HG02943 (cell line): Measurements from ENCODE around the gene MGMT.

Experiments used
- ATAC-seq: cut with Tn5 transposase; IDR thresholded peaks from one replicate; pipeline ENCODE4 v1.9.1; 2021; ENCODE audit warnings: mild to moderate bottlenecking, low read depth, moderate library complexity; ENCODE audit not compliant: unreplicated experiment

MGMT gene

DNA sequence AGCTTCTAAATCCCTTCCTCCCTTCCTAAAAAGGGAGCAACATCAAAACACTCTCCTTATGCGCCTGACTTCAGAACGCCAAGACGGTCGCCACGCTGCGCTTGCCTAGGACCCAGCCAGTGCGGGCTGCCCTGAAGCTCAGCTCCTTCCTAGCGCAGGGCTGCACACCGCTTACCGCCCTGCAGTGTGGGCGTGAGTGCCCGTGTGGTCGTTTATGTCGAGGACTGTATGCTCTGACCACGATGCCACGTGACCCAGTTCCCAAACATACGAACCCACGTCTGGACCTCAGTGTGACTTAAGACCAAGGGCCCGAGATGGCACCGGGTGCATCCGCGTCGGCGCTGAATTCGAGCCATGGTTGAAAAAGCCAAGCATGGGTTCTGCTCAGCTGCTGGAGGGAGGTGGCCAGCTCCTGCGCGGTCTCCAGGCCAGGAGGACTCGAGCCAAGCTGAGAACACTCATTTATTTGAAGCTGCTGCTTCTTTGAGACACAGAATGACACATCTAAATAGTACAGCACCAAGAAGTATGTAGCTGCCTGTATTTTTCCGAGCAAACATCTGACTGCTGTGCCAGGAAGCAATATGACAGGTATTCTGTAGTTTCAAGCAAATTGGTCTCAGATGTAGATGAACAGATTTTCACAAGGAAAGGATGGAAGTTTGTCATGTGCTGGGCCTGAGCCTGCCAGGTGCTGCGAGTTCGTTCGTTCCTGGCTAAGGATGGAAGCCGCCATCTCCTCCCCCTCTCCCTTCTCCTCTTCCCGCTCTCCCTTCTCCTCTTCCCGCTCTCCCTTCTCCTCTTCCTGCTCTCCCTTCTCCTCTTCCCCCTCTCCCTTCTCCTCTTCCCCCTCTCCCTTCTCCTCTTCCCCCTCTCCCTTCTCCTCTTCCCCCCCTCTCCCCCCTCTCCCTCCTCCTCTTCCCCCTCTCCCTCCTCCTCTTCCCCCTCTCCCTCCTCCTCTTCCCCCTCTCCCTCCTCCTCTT lies 312.4 kb downstream of the MGMT start:
- ATAC-seq, result no peak

DNA sequence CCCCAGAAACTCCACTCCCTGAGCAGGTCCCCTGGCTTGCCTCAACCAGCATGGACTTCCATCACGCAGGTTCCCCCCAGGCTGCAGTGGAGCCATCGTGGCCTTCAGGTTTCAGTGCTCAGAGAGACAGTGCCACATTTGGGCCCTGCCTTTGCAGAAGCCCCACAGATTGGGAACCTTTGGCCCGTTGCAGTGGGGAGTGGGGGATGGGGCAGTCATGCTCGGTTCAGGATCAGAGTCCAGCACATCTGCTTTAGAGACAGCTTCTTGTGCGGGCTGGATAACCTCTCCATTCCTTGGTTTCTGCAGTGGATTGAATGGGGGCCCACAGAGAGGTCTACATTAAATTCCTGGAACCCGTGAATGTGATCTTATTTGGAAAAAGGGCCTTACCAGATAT lies 313.2 kb downstream of the MGMT start:
- no peak for ATAC-seq

DNA sequence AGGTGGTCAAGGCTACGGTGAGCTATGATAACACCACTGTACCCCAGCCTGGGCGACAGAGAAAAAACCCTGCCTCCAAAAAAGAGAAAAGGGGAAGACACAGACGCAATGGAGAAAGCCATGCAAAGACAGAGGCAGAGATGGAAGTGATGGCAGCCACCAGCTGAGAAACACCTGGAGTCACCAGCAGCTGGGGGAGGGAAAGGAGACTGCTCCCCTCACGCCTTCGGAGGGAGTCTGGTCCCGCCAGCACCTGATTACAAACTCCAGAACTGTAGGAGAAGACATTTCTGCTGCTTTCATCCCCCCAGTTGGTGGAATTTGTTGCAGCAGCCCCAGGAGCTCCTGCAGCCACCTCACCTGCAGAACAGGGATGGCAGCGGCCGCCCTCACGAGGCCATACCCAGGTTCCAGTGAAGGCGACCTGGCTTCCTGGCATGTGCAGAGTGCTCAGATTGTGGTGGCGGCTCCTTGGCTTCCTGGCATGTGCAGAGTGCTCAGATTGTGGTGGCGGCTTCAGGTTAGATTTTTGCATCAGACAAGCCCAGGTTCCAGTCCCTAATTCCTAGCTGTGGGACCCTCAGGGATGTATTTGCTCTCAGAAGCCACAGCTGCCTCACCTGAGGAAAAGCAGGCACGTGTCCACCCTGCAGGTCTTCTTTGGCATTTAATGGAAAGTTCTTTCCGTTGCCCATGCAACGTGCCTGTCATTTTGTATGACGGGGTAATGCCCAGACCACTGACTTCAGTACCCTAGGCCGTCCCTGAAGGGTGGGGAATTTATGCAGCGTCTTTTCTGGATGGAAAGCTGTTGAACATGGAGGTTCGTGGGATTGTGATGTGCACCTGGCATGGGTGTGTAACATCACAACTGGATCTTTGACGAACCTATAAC lies 314.1 kb downstream of the MGMT start:
- no peak for ATAC-seq

DNA sequence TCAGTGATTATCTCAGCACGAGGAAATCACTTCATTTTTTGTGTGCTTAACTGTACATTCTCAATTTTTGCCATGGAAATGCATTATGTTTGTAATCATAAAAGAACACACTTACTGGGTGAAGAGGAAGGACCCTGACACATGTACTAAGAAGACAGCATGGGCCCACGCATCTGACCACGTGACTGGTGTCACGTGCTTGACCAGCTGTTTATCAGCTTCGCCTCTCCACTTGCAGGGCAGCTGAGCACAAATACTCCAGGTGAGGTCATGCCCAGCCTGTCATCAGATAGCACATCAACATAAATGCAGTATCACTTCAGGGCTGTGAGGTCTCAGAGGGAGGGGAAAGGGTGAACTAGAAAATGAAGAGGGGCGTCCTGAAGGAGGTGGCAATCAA lies 317.2 kb downstream of the MGMT start:
- no peak for ATAC-seq

DNA sequence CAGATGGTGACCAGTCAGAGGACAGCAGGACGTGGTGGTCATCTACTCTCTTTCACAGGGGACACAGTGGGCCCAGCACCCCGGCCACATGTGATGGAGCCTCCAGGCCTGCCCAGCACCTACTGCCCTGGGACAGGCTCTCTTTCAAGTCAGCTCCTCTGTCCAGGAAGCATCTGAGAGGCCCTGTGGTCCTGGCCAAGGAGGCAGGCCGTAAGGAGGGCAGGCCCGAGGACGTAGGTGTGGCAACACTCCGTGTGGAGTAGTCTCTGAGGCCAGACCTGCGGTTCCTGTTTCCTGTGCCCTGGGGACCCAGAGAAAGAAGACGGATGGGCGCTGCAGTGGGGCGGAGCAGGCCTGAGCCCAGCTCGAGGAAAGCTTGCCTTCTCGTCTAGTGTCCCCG lies 317.9 kb downstream of the MGMT start:
- no peak for ATAC-seq

DNA sequence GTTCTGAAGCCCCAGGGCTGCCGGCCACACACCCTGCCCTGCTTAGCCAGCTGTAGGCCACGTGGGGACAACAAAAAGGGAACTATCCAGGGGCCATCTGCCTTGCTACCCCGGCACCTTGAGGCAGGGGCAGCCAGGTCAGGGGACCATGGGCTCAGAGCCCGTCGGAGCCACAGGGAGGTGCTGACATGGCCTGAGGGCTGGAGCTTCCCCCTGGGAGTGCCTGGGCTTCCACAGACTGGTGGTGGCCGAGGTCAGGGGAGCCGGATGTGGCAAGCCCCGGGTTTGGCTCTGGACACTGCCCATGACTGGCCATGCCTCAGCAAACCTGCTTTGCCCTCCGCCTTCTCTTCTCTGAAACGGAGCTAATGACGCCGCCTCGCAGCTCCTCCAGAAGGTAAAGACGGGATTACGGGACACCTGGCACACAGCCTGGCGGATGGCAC lies 318.5 kb downstream of the MGMT start:
- no peak for ATAC-seq

DNA sequence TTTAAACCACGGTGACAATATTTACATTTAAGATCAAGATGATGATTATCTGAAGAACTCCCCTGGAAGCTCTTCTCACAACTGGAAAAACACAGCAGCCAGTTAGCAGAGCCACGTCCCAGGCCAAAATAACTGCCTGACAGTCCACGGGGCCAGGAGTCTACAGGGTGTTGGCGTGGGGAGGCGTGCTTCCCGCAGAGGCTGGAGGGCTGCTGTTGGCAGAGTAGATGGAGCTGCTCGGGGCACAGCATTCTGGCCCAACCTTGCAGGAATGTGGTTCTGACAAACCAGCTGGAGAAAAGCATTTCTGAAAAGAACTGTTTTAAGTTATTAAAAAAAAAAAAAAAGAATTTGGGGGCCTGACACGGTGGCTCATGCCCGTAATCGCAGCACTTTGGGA lies 319.2 kb downstream of the MGMT start:
- no peak for ATAC-seq

DNA sequence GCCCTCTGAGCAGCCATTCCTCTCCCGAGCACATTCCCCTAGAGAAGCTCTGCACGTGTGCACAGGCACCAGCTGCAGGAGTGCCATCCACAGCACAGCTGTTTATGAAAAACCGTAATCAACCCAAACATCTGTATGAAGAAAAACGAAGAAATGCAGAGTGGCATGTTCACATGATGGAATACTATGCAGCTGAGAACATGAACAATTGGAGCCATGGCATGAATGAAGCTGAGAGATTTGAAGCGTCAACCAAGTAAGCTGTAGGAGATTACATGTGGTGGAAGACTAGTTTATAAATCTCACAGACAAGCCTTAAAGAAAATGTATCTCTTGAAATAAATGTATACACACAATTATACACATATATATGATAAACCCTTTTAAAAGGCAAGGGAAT lies 320.5 kb downstream of the MGMT start:
- ATAC-seq, result no peak

DNA sequence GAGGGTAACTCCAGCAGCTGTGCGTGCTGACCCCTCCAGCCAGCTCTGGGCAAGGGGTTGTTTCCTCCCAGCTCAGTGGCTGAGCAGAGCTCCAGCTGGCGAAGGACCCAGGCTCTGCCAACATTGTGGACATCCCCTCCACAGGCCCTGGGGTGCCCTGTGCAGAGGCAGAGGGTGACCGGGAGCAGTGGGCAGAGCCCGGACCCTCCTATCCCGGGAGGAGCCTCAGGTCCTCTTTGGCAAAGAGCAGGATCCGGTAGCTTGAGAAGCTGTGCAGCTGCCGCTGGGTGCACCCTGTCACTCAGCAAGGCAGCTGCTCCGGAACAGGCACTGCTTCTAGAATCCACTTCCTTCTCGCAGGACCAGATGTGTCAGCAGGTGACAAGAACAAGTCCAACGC lies 321.2 kb downstream of the MGMT start:
- no peak for ATAC-seq

DNA sequence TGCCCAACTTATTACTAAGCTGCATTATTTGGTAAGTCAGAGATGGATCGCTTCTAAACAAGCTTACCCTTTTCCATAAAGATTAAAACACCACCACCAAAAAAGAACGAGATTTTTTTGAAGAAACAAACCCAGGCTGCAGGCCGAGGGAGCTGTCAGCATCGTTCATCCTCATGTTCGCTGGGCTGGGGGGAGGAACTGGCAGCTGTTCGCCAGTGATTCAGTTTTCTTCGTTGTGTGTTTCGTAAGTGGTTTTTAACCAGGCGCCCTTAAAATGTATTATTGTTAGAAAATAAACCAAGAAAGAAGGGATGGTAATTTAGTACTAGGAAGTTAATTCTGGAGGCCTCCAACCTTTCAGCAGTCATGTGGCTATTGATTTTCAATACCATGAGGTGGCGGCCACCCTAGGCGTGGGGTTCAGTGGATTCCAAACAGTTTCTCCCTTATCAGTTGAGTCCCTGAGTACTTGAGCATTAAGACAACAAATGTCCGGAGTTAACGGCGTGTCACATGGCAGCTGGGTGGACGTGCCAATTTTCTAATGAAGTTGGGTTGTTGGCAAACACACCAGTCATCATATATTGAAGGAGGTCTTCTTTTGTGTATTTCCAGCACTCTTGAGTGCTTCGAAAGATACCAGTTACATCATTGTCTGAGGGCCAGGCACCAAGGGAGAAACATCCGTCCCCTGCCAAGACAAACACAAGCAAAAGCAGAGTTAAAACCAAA lies 323.8 kb downstream of the MGMT start:
- no peak for ATAC-seq

DNA sequence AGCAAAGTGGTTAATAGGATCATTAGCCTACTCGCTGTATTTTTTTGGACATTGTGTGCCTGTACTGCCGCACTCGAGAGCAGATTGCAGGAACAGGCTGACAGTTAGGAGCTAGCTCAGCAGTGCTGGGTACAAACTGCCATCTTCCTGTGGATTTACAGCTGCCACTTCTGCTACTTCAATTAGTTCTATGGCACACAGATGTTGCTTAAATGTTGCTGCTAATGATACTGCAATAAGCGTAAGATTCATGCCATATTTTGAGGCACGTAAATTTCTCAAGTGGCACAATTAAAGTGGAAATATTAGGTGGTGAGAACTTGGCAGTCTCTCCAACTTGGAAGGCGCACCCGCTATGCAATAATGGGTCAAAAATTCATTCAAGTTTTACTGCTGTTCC lies 325.1 kb downstream of the MGMT start:
- ATAC-seq, result no peak

DNA sequence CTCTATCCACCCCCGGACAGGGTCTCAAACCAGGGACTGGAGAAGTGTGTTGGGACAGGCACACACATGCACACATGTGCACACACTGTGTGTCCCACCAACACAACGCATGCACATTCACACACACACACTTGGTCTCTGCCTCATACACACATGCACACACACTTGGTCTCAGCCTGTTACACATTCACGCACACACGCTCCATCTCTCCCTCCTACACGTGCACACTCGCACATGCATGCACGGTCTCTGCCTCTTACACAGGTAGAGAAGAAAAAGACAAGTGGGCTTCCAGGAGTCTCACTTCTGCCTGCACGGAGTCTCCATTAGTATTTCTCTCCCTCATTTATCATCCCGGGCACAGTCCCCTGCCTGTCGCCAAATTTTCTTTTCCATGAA lies 325.8 kb downstream of the MGMT start:
- no peak for ATAC-seq

DNA sequence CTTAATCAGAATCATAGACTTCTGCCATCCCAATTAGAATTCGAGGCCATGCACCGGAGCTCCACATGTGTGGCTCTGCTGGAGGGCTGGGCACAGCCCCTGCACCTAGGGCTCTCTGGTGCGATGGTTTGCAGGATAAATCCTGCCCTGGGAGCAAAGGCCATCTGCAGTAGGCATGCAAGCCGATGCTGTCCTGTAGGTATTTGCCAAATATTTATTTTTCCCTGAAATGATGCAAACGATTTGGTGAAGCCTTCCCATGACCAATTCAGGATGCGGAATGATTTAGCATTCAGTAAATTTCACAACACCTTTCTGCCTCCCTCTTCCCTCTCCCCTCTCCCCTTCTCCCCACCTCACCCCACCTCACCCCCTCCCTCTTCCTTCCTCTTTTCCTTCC lies 326.4 kb downstream of the MGMT start:
- no peak for ATAC-seq

DNA sequence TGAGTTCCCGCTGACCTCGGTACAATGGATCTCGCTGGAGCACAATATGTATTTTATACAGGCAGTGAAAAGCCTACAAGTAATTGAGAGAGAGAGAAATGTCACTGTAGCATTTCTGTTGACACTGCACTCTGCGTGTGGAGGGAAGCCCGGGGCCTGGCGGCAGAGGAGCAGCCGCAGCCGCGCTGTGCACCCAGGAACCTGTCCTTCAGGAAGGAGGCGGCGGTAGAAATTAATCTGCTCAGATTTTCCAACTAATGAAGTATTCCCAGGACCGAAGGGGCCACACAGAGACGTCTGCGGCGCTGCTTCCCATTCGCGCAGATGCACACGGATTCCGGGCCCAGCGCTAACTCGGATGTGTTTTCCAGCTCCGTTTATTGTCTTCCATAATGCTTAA lies 327.0 kb downstream of the MGMT start:
- no peak for ATAC-seq

DNA sequence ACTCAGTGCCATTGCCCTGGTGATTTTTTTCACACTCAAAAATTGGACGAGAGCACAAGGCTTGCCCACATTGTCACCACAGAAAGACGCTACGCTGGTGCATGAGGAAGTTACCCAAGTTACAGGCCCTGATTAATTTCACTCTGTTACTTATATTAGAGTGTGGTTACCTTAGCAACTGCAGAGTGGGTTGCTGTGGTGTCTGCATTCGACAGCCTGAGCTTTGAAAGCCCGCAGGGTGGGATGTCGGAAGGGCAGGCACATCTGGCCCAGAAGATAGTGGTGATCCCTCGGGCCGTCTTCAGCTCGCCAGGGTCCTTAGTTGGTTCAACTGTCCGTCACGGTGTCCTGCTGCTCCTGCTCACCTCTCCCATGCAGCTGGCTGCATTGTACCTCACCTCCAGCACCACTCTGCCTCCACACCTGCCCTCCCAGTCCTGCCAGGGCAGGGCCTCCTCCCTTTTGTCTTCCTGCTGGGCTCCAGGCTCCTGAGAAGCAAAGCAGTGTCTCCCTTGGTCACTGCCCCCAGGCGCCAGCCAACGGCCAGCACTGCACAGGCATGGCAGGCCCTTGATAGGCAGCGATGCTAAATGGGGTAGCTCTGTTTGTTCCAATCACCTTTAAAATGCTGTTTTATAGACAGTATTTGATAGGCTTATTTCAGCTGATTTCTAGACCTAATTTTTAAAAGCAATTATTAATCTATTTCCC lies 329.8 kb downstream of the MGMT start:
- no peak for ATAC-seq

DNA sequence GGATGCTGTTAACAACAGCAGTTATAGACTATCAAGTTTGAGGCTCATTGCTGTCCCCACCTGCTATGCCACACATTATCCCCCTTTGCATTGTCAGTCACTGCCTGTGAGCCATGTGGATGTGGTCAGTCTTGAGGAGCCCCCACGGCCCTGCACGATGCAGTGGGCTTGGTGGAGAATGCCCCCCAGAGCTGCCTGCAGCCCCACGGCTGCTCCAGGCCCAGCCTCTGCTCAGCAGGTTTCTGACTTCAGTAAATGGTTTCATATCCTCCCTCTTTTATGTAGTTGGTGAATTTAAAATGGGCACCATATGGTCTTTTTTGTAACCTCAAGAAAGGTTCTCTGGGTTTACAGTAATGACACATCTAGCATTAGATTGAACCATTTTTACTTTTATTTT lies 332.9 kb downstream of the MGMT start:
- no peak for ATAC-seq

DNA sequence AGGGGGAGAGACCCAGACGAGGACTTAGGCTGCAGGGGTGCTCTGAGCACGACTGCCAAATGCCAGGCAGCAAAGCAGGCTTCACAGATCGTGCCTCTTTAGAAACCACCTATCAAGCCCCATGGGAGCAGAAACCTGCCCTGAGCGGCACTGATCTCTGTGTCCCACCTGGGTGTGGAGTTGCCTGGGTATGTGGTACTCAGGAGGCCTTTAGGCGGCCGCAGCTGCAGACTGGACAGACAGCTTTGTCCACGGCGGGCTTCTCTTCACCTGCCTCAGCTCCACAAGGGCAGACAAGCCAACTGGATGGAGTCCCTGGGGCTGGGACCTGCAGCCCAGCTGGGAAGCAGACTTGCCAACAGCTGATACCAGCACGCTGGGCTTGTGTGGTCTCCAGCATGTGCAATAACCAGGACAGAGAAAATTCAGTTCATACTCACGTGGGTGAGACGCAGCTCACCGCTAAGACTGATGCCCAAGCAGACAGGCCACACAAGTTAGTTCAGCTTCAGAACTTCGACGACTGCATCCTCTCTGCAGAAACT lies 333.8 kb downstream of the MGMT start:
- ATAC-seq, result no peak

DNA sequence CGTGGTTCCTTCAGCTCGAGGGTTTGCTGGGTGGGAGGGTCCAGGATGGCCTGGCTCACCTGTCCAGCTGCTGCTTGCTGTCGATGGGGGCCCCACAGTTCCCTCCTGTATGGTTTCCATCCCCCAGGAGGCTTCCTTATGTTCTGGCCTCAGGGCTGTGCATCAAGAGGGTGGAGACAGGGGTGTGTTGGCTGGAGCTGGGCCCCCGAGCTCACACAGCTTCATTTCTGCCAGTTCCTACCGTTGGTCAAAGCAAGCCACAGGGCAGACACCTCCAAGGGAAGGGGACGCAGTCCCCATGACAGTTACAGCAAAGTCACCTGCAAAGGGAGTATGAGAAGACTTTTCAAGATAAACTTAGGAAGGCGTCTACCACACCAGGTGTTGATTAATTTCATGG lies 340.2 kb downstream of the MGMT start:
- ATAC-seq, result no peak

DNA sequence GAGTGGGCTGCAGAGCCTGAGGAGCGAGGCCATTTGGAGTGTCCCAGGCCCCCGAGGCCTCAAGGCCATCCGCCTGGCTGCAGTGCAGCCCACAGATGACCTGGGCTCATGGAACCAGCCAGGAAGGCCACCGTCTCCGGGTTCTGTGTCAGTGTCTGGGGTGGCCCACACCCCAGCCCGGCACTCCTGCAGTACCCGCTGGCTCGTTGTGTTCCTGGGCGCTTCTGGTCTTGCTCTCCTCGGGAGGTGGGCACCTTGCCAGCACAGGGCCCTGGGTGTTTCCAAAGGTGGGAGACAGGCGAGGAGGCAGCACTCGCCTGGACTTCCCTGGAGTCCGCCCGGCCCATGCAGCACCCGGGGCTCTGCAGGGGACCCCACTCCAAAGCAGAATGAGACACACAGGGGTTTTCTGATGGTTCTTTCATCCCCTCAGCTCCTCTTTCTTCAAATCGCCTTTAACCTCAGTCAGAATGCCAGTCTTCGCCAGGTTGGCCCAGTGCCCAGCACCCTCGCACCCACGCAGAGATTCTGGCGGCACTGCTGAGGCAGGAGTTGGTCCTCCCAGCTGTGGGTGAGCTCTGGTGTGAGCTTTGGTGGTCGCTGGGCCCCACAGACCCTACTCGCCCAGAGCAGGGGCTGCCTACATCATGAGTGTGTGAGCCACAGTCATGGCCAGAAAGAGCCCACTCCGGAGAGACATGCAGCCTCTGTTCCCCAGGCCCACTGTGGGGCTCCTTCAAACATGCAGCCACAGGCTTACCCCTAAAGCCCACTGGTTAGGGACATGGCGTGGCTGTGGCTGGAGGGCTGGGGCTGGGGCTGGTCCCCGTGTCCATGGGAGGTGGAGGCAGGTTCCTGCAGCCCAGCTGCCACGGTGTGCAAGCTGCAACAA lies 341.3 kb downstream of the MGMT start:
- no peak for ATAC-seq
